NCI-H345 treated with DMSO at 0.1 percent for 48 hours (cell line): ENCODE data around the gene NLGN1.
A peak's percentile ranks its signal among the peaks of the same experiment; 100 is the strongest.

ENCODE experiments used
- DNase-seq: peaks from one replicate; lab custom pipeline; 2025; ENCODE audit not compliant: unreplicated experiment; lab: John Stamatoyannopoulos, UW

NLGN1 gene

GRCh38 chr3:174061162-174061561 is 663.6 kb downstream of the NLGN1 start:
- no peak for DNase-seq

DNA sequence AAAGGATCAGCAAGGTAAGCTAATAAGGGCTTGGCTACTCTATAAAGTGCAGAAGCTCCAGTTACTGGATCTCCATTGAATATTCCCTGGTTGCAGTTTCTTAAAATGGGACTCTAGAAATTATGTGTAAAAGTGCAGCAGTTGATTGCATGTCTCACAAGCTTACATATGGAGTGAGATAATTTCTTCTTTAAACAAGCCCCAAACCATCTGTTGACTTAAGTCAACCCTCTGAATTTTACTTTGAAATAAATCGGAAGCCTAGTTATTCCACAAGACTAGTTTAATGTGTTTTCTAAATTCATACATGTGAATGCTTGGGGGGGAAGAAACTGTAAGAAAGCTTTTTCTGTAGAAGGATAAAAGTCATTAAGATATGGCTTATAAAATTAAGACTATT is 664.2 kb downstream of the NLGN1 start:
- DNase-seq = no peak

DNA sequence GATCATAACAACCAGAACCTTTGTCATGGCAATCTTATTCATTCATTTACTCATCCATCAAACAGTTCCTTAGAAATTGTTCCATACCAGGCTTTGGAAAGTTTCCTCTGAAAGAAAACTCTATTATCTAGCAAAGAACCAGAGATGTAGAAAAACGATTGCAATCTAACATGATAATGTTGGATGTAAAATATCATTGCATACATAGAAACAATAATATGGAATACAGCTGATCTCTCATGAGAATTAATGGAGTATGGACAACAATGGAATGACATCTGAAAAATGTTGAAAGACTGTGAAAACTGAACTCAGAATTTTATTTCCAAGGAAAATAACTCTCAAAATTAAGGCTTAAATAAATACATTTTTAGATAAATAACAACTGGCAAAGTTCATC is 665.4 kb downstream of the NLGN1 start:
- DNase-seq = no peak

DNA sequence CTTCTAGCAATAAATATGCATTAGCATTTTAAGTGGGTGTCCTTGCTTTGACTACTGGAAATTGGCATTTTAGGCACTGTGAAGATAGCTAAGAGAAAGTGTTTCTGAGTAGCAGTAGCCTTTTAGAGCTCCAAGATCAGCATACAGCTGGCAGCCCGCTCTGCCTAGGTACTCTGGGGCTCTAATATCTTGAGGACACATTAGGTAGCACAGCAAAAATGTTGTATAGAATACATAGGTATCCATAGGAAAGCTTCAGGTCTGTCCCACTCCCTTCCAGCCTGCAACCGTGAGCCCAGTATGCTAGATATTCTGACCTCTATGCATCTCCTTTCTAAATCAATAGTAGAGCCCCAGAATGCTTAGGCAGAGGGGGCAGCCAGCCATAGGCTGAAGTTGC is 670.5 kb downstream of the NLGN1 start:
- no peak for DNase-seq

DNA sequence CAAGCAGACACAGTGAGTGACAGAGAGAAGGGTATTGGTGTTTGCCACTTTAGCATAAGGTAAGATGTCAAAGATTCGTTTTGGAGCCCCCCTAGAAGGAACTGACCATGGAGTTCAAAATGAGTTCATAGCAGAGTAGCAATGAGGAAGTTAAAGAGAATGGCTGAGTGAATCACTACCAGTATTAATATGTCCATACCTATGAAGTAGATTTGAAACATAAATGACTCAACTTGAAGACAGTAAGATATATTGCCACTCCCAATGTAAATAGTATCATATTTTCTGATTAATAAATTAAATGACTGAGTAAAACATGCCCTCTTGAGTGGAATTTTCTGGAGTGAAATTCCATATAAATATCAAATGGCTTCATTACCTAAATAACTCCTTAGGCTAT is 675.1 kb downstream of the NLGN1 start:
- DNase-seq = no peak

DNA sequence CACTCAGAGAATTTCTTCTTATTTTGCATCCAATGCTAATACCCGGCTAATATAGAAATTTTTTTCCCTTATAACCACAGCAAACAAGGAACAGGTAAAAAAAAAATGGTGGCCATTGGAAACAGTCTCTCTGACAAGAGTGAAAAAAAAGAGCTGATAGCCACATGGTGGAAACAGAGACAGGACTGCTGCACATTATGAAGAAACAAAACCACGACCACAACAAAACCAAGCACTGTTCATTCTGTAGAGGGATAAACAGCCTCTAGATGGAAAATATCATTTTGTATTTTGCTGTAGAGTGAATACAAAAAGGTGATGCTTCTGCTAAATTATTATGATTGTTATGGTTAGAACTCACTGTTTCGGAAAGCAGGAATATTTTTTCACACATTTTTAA is 686.2 kb downstream of the NLGN1 start:
- DNase-seq = no peak

- DNase-seq = no peak
These were observed 692.0 kb downstream of the NLGN1 start for GRCh38 chr3:174089592-174089991.

DNA sequence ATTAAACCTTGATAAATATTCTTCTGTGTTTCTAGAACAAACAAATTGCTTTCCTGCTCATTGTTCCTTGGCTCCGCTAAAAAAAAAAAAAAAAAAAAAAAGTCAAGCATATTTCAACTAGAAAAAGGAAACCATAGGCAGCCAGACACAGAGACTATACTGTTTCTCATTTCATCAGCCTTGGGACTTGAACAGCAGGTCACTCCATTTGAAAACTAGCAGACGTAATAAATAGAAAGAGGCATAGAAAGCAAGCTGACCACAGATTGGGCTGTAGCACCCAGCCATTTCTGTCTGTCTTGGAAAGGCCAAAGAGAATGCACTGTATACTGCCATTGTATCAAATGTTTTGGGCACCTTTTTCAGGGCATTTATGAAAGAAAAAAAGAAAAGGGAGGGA is 697.1 kb downstream of the NLGN1 start:
- no peak for DNase-seq

DNA sequence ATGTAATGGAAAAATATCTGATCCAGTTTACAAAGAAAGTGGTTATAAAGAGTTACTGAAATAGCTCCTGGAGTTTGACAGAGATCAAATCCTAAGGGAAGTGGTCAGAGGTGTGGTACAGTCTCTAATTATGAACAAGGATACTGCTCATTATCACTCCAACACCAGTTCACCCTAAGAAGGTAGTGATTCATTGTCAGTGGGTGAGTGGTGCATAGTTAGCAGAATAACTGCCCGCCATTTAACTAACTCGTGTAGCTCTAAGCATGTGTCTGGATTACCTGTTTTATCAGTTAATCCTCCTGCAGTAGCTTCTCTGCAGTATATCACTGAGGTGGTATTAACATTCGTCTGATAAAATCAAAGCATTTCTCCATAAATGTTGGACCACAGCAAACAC is 700.1 kb downstream of the NLGN1 start:
- DNase-seq = no peak

DNA sequence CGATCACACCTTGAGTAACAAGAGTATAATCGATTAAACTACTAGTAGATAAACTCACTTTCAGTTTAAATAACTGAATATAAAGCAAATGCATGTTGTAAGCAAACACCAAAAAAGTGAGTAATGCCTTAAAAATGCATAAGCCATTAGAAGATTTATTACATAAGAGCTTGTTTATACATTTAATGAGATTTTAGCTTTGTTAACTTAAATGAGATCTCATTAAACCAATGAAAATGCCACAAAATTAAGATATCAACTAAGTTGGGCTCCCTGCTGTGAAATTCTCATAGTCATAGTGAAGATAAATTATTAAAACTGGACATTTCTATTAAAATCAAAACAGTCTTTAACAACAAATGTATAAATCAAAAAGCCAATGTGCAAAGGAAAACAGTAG is 701.2 kb downstream of the NLGN1 start:
- no peak for DNase-seq

DNA sequence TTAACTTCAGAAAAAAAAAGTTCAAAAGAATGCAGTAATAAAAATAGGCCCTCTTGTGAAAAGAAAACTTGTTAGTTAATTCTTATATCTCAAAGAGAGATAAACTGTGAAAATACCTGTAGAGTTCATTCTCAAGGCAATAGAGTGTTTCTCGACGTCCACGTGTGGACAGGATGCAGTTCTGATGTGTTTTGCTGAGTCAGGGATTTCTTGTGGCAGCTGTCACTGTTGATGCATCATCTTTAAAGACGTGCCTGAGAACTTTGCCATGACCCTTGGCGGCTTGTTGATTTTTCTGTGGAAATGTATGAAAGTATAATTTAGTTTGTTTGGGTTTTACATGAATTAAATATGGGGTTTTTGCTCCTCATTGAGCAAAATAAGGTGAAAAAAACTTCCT is 702.2 kb downstream of the NLGN1 start:
- no peak for DNase-seq

GRCh38 chr3:174100744-174101143 is 703.2 kb downstream of the NLGN1 start:
- no peak for DNase-seq

- DNase-seq = no peak
These were observed 703.7 kb downstream of the NLGN1 start for GRCh38 chr3:174101244-174101643.

GRCh38 chr3:174102274-174102673 is 704.7 kb downstream of the NLGN1 start:
- no peak for DNase-seq

DNA sequence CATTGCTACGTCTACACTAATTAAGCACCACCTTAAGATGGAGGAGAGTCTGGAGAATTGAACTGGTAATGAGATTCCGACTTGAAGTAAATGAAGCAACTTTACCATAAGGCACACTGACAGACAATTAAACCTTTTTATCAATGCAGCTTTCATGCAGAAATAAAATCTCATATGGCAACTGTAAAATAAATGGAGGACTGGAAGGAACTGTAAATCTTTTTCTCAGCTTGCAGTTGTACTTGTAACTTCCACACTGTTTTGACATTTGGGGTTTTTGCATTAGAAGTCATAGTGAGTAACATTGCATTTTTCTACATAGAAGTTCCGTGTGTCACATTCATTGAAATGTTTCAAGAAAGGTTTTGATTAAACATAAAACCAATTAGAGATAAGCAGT is 705.3 kb downstream of the NLGN1 start:
- no peak for DNase-seq

- DNase-seq = no peak
These were observed 713.2 kb downstream of the NLGN1 start for GRCh38 chr3:174110761-174111160.

- no peak for DNase-seq
These were observed 714.2 kb downstream of the NLGN1 start for GRCh38 chr3:174111776-174112175.

DNA sequence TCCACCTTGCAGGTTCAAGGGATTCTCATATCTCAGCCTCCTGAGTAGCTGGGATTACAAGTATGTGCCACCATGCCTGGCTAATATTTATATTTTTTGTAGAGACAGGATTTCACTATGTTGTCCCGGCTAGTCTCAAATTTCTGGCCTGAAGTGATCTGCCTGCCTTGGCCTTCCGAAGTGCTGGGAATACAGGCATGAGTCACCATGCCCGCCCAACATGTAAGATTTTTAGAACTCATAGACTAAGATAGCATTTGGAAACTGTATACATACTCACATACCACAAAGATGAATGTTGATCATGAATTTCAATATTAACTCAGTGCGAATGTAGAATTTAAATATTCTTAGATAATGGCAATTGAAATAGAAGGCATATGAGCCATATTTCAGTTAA is 718.9 kb downstream of the NLGN1 start:
- no peak for DNase-seq

GRCh38 chr3:174120997-174121396 is 723.5 kb downstream of the NLGN1 start:
- no peak for DNase-seq

DNA sequence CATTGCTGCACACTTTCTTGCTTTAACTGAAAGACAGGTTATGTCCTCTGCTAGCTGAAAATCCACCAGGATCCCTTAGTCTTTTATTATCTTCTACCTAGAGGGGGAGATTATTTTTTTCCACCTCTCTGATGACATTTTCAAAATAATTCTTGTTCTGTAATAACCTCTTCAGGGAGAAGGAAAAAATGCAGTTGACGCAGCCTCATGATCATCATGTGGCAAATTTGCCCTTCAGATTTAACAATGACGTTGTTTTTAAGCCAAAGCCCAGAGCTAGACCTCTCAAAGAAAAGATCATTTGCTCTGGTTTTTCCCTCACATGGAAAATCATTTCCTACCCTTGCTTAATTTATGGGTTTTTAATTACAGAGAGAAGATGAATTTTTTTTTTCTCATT is 724.9 kb downstream of the NLGN1 start:
- DNase-seq = no peak

DNA sequence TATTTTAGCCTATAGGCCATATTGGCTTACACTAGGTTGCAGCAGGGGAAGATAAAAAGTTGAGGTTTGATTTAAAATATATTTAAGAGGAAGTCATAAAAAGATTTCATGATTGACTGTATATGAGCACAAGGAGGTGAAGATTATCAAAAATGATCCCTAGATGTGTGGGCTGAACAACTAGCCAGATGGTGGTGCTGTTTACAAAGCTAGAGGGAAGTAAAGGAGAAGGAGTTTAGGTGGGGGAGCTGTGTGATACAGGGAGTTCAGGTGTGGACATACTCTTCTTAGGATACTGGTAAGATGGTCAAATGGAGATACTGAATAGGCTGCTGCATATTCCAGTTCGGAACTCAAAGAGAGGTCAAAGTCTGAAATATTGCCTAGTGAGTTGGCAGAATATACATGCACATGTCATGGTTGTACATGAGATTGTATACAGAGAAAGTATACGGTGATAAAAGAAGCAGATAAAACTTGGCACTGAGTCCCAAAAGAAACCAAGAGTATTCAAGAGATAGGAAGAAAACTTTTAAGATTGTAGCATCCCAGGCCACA is 727.8 kb downstream of the NLGN1 start:
- DNase-seq = peak; percentile 0

GRCh38 chr3:174126990-174127758 is 729.6 kb downstream of the NLGN1 start:
- DNase-seq = no peak

GRCh38 chr3:174132006-174132405 is 734.5 kb downstream of the NLGN1 start:
- DNase-seq = no peak
